Fibroblast of skin of scalp (primary cell): ENCODE data around the gene TMEM175.
"Not testable (repeated sequence)": the region's sequence is repeated elsewhere in the genome, so short reads cannot be mapped to it uniquely, and the experiment has no call there.

ENCODE experiments used
- DNase-seq: peaks from one replicate; pipeline ENCODE4 v3.0.0-alpha.2; 2013

TMEM175 gene

DNA sequence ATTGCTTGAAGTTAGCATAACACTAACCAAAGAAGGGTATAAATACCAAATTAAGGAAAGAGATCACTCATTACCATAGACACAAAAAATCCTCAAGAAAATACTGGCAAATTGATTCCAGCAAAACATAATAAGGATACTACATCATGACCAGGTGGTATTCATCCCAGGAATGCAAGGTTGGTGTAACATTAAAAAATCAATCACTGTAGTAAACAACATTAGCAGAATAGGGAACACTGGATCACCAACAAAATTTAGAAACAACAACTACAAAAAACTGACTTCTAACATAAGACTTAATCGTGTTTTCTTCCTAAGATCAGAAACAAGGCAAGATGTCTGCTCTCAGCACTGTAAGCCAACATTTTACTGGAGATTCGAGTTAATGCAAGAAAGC, 14.3 kb upstream of the TMEM175 start:
- DNase-seq, result no peak

DNA sequence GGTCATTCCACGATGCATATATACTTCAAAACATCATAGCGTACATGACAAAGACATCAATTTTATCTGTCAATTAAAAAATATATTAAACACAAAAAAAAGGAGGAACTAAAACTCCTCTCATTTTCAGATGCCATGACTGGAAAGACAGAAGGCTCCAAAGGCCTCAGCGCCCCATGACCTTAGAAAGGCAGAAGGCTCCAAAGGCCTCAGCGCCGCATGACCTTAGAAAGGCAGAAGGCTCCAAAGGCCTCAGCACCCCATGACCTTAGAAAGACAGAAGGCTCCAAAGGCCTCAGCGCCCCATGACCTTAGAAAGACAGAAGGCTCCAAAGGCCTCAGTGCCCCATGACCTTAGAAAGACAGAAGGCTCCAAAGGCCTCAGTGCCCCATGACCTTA, 13.7 kb upstream of the TMEM175 start:
- not testable (repeated sequence) for DNase-seq

DNA sequence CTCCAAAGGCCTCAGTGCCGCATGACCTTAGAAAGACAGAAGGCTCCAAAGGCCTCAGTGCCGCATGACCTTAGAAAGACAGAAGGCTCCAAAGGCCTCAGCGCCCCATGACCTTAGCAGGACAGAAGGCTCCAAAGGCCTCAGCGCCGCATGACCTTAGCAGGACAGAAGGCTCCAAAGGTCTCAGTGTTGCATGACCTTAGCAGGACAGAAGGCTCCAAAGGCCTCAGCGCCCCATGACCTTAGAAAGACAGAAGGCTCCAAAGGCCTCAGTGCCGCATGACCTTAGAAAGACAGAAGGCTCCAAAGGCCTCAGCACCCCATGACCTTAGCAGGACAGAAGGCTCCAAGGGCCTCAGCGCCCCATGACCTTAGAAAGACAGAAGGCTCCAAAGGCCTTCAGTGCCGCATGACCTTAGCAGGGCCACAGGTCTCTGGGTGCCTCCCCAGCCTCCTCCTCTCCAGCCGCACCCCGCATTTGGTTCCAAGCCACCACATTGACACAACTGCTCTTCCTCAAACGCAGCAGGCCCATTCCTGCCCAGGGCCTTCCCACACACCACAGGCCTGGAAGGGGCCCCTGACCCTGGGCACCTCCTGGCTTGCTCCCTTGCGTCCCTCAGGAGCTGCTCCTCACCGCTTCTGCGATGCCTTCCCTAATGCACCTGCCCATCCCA, 13.1 kb upstream of the TMEM175 start:
- not testable (repeated sequence) for DNase-seq

DNA sequence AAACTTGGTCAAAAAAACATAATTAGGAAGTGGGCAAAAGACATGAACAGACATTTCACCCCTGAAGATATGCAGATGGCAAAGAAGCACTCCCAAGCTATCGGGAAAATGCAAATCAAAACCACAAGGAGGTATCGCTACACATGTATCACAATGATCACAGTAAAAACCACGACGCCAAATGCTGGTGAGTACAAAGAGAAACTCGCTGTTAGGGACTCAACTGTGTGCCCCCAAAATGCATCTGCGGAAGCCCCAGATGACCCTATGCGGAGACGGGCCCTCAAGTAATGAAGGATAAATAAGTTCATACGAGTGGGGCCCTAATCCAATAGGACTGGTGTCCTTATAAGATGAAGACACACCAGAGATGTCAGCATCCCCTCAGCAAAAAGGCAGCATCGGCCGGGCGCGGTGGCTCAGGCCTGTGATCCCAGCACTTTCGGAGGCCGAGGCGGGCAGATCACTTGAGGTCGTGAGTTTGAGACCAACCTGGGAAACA, 10.4 kb upstream of the TMEM175 start:
- no peak for DNase-seq

DNA sequence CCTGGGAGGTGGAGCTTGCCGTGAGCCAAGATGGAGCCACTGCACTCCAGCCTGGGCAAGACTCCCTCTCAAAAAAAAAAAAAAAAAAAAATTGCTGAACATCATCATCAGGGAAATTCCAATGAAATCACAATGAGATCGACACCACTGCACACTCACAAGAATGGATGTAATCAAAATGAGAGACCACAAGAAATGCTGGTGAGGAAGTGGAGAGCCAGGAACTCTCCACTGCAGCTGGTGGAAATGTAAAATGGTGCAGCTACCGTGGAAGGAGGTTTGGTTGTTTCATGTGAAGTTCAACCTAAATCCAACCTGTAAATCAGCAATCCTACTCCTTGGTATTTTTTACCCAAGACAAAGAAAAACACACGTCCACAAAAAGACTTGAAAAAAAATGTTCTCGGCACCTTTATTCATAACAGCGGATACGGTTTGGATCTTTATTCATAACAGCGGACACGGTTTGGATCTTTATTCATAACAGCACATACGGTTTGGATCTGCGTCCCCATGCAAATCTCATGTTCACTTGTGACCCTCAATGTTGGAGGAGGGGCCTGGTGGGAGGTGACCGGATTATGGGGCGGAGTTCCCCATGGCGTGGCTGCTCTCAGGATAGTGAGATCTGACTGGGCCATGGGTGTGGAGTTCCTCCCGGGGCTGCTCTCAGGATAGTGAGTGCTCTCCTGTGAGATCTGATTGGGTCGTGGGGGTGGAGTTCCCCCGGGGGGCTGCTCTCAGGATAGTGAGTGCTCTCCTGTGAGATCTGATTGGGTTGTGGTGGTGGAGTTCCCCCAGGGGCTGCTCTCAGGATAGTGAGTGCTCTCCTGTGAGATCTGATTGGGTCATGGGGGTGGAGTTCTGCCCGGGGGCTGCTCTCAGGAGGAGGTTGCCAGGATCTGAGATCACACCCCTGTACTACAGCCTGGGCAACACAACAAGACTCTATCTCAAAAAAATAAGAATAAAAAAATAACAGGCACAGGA, 7.9 kb upstream of the TMEM175 start:
- peak; percentile 36 for DNase-seq

DNA sequence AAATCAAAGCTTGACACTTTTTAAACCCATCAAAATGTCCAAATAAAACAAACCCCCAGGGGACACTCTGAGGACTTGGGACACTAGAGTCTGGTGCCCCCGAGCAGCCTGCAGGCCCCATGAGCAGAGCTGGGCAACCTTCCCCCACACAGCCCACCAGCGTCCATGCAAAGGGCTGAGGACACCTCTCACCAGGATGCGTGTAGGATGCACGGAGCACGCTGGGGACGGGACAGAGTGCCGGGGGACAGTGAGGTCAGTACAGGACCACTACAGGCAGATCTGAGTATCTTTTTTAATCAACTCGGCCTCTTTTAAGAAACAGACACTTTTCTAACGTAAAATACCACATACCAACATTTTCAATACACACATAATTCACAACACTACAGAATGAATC, 7.1 kb upstream of the TMEM175 start:
- DNase-seq, result no peak

DNA sequence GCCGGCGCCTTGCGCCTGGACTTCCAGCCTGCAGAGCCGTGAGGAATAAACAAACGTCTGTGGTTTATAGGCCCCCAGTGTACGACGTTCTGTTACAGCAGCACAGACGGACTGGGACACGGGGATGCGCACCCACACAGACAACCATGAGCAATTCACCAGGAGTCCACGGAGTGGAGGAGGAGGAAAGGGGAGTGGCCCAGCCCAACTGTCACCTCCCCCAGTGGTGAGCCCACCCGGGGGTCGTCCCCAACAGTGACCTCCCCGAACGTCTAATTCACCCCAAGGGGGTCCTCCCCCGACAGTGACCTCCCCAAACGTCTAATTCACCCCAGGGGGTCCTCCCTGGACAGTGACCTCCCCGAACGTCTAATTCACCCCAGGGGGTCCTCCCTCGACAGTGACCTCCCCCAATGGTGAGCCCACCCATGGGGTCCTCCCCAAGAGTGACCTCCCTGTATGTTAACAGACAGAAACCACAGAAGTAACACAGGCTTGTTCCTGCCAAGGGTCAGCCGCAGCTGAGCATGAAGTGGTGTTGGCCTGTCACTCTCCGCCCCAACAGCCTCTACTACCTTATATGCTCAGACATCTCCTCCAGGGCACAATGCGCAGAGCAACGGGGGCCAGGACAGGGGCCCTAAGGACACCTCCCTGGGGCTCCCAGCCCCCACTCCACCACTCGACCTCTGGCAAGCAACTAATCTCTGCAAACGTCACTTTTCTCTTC, 6.3 kb upstream of the TMEM175 start:
- DNase-seq, result no peak

DNA sequence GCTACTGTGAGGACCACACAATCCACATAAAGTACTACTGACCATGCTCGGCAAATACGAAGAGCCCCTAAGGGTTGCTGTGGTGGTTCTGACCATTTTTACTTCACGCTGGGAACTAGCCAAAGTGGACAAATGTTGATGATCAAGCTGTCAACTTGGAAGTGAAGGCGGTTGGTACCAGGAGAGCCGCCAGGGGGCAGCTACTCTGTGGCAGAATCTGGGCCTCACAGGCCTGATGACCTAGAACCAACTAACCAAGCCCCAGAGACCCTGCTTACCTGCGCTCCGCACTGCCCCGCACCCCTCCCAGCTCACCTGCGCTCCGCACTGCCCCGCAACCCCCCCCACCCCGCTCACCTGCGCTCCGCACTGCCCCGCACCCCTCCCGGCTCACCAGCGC, 5.7 kb upstream of the TMEM175 start:
- DNase-seq, result no peak

DNA sequence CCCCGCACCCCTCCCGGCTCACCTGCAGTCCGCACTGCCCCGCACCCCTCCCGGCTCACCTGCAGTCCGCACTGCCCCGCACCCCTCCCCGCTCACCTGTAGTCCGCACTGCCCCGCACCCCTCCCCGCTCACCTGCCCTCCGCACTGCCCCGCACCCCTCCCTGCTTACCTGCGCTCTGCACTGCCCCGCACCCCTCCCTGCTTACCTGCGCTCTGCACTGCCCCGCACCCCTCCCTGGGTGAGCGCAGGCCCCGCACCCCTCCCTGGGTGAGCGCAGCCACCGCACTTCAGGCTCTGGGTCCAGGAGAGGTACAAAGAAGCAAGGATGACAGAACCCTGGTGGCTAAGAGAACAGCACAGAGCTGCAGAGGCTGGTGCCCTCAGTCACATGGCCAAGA, 4.7 kb upstream of the TMEM175 start:
- DNase-seq, result not testable (repeated sequence)

DNA sequence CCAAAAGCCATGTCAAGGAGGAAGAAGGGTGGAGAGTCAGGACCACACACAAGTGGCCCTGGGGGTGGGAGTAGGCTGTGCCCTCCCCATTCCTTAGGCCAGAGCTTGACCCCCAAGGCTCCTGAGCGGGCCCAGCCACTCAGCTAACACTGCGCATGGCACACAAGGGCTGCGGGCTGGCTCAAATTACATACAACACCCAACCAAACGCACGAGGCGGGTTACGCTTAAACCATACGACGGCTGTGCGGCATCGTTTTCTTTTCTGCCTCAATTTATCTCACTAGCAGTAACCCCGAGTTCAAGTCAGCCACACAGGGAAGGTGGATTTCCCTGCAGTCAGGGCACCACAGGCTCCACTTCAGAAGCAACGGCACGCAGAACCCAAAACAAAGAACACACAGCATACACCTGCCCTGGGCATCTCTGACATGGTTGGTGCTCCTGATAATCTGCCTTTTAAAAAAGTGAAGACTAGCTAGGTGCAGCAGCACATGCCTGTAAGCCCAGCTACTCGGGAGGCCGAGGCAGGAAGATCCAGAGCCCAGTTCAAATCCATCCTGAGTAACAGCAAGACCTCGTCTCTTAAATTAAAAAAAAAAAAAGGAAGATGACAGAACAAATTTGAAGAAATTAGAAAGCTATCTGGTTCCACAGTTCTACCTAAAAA, 3.0 kb upstream of the TMEM175 start:
- no peak for DNase-seq

DNA sequence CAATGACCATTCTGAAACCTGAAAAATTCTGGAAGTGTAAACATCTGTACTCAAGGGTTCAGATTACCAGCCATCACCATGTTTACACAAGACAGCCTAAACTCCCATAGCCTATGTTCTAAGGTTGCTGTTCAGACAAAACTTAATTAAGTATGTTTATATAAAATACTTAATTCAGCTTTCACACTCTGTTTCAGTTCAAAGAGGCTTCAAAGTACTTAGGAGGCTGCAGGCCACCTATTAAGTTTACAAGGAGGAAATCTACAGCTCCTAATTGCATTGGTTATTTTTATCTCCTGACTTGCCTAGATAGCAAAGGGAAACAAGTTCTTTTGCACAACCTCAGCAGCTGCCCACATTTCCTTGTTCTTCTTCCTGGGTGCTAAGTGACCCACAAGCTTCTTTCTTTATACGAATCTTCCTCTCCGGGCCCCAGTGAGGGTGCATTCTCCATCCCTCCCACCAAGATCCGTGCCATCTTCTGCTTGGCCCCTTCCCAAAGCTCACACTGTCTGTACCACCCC, 2.2 kb upstream of the TMEM175 start:
- DNase-seq, result no peak

DNA sequence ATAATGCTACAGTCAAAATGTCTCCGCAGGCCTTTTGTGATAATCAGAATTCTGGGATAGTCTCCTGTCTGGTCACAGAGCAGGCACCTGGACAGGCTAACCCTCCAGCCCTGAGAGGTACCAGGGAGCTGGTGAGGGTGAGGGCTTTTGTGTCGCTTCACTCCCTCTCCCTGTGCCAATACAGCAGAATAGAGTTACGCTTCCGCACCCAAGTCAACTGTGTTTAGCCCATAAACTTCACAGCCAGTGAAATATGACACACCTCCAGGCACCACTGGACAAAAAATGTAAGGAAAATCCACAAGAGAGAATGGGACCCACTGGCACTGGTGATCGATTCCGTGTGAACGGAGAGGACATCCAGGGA, 1.4 kb upstream of the TMEM175 start:
- DNase-seq, result no peak

DNA sequence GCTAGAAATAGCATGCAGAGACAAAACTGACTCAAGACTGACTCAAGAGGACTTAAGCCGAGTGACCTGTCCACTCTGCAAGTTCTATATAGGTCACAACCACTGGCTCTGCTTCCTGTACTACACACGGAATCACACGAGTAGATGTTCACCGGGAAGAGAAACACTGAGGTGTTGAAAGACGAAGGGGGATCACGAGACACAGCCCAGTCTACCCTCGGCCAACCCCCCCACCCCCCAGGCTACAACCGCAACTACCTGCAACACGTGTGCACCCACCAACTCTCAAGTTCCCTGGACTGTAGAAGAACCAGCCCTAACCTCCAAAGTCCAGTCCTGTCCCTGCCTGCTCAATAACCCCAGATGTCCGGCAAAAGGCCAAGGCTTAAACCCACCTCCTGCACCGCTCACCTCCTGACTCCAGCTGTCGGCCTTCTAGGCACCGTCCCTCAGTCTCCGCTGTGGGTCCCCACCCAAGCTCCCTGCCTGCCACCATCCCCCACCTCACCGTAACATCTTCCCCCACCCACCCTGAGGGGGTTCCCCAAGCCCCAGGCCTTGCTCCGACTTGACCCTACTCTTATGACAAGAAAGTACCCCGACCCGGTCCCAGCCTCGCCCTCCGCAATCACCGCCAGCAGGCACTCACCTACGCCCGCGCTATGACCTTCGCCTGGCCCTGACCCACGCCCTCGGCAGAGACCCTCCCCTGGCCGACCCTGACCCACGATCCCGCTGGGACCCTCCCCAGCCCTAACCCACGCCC, 883 bp upstream of the TMEM175 start:
- DNase-seq, result peak; percentile 4

DNA sequence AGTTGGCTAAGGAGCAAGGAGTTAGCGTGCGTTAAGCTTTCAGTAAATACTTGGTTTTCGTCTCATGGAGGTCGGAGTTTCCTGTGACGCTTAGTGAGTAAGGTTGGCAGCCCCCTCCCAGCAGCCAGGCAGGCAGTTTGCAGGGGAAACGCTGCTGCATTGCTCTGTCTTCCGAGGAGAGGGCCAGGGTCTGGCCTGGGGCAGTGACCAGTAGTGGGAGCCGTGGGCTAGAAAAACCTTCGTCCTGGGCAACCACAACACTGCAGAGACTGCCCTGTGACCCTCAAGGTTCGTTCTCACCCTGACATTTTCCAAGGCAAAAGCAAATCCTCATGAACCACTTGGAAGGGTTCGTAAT, 432 bp downstream of the TMEM175 start:
- no peak for DNase-seq

DNA sequence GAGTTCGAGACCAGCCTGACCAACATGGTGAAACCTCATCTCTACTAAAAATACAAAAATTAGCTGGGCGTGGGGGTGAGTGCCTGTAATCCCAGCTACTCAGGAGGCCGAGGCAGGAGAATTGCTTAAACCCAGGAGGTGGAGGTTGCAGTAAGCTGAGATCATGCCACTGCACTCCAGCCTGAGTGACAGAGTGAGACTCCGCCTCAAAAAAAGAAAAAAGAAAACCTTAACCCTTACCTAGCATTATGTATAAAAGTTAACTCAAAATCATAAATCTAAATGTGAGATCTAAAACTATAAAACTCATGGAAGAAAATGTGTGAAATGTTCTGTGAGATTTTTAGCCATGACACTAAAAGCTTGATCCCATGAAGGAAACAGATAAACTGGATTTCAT, 7.2 kb downstream of the TMEM175 start:
- DNase-seq, result not testable (repeated sequence)

DNA sequence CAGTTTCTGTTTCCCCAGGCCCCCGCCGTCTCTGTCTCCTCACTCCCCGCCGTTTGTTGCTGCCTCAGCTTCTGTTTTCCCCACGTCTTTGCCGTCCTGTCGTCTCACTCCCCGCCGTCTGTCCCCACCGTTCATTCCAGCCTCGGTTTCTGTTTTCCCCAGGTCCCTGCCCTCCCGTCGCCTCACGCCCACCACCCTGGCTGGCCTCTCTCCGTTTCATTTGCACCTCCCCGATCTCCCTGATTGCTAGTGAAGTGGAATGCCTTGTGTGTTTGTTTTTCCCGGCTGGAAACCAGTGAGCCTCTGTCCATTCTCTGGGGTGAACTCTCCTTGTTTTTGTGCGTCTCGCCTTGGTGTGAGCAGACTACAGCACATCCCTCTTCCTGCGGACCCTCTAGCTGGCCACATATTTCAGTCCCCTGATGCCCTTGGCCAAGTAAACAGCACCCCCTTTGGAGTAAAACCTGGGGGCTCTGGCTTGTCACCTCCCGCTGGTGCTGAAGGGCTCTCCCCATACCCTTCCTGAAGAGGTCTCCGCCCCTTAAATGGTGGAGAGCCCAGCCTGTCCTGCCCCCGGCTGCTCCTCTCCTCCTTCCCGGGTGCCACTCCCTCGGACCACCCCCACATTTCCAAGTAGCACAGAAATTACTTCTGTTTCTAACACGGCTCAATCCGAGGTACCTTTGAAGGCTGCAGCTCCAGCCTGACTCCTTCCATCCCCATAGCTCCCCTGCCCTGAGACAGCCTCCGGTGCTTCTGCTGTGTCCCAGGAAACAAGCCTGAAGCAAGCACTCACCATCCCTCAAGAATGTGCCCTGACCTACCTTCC, 13.2 kb downstream of the TMEM175 start:
- no peak for DNase-seq

DNA sequence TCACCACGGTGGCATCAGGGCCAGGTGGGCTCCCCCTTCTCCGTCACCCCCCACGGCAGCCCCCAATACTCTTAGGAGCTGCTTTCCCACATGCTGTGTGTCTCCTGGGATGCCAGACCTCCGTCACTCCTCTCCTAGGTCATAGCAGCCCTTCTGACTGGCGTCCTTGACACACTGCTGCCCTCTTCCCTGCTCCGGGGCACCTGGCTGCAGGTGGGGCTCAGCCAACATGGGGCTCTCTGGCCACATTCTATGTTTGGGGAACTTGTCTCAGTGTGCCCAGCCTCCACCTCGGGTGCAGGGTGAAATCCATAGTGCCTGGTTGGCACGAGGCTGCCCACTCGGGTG, 13.8 kb downstream of the TMEM175 start:
- no peak for DNase-seq

DNA sequence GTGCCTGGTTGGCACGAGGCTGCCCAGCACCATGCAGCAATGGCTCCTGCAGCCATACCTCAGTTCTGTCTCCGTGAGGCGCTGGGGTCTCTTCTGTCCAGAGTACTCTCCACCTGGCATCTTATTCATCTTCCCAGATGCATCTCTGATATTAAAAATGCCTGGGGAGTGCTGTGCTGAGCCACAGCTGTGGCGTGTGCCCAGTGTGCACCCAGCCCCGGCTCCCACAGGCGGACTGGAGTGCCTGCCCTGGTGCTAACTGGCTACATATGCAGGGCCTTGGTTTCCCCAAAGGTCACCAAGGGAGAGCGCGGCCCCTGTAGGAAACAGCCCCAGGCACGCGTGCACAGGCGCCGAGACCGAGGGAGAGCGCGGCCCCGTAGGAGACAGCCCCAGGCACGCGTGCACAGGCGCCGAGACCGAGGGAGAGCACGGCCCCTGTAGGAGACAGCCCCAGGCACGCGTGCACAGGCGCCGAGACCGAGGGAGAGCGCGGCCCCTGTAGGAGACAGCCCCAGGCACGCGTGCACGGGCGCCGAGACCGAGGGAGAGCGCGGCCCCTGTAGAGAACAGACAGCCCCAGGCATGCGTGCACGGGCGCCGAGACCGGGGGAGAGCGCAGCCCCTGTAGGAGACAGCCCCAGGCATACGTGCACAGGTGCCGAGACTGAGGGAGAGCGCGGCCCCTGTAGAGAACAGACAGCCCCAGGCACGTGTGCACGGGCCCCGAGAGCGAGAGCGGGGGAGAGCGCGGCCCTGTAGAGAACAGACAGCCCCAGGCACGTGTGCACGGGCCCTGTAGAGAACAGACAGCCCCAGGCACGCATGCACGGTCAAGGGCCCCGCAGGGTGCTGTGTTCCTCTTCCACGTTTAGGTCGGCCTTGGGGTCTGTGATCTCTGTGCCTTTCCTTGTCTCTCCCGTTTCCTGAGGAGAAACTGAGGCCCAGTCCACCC, 14.5 kb downstream of the TMEM175 start:
- DNase-seq, result no peak

DNA sequence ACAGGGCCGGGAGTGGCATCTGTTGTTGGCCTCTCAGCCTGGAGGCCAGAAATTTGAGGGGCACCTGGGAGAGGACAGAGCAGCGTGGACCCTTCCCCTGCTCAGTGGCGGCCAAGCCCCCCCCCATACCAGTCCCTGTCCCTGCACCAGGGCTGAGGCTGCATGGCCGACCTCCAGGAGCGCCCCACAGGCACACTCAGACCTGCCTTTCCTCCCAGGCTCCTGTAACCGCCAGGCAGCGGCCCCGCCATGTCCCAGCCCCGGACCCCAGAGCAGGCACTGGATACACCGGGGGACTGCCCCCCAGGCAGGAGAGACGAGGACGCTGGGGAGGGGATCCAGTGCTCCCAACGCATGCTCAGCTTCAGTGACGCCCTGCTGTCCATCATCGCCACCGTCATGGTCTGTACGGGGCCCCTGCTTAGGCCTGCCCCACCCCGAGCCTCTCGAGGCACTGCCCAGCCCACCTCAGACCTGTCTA, 15.3 kb downstream of the TMEM175 start:
- DNase-seq, result no peak
